GM12878 (cell line): ENCODE results near the gene XPO5. TPM values are rescaled to one million over a fixed set of nuclear protein-coding genes. Genes with fewer than 3 reads are reported as not detected.

Source experiments
- ATAC-seq: fragments of 200-7000 bp; cut with Tn5 transposase; 3 replicates; pipeline ENCODE4 v1.9.1; 2020; ENCODE audit warnings: mild to moderate bottlenecking, moderate library complexity
- BruUV-seq: library from RNA; stranded (reverse); fragments of 400-500 nt; replicated peaks from 2 replicates; lab custom pipeline; 2021; lab: Mats Ljungman, UMichigan
- CTCF ChIA-PET: fragments of 300-600 bp; sonication (Branson Sonifier 250); formaldehyde crosslinking; extraction: SDS; loops from one replicate; lab custom pipeline; 2021; ENCODE audit warnings: inconsistent platforms; lab: Yijun Ruan, JAX
- POLR2A ChIA-PET: fragments of 350-600 bp; formaldehyde crosslinking; extraction: SDS; loops from one replicate; lab custom pipeline; 2021; ENCODE audit warnings: inconsistent platforms; lab: Charles Lee
- RAD21 ChIA-PET: fragments of 300-600 bp; sonication (Branson Sonifier 250); formaldehyde crosslinking; loops from one replicate; lab custom pipeline; 2023; ENCODE audit warnings: antibody characterized with exemption; ENCODE audit not compliant: unreplicated experiment; lab: Charles Lee
- SMC1A ChIA-PET: fragments of 300-600 bp; sonication (Branson Sonifier 250); formaldehyde crosslinking; loops from one replicate; lab custom pipeline; 2023; ENCODE audit not compliant: unreplicated experiment, uncharacterized antibody; lab: Charles Lee
- DNase-seq: peaks from one replicate; pipeline ENCODE4 v3.0.0-alpha.2; 2011; ENCODE audit warnings: low read depth, low spot score
- FAIRE-seq: peaks from 3 replicates; lab custom pipeline; 2011; peaks lifted over from hg19 to GRCh38; lab: Jason Lieb, UNC
- H2AFZ ChIP-seq: 2 replicates; pipeline ENCODE4 v1.6.0; 2011; ENCODE audit warnings: low read depth, low read length, control low read depth; ENCODE audit not compliant: control insufficient read depth
- H3K27ac ChIP-seq: 2 replicates; pipeline ENCODE4 v1.5.1; 2011; ENCODE audit warnings: control low read depth; ENCODE audit not compliant: control insufficient read depth, insufficient read depth
- H3K27me3 ChIP-seq, 2 experiments: replicated peaks in 1 of 2; 2 replicates each; pipeline versions ENCODE4 v1.6.0 to v1.6.1; 2011; ENCODE audit warnings: low read length in 1 of 2; ENCODE audit not compliant: control insufficient read depth in 2 of 2, insufficient read depth in 2 of 2
- H3K36me3 ChIP-seq, 2 experiments: 2 replicates each; pipeline ENCODE4 v1.5.1; 2011; ENCODE audit warnings: low read length in 1 of 2; ENCODE audit not compliant: control insufficient read depth in 2 of 2, insufficient read depth in 2 of 2
- H3K4me1 ChIP-seq: 2 replicates; pipeline ENCODE4 v1.6.1; 2011; ENCODE audit warnings: mild to moderate bottlenecking, low read length, moderate library complexity, mixed read lengths; ENCODE audit not compliant: control insufficient read depth, insufficient read depth
- H3K4me2 ChIP-seq: 2 replicates; pipeline ENCODE4 v1.6.0; 2011; ENCODE audit warnings: control low read depth; ENCODE audit not compliant: control insufficient read depth, insufficient read depth
- H3K4me3 ChIP-seq: fragments of 200-600 bp; sonication (generic); 2 replicates; pipeline ENCODE4 v1.5.1; 2016
- H3K79me2 ChIP-seq: 2 replicates; pipeline ENCODE4 v1.6.0; 2011; ENCODE audit warnings: low read length; ENCODE audit not compliant: control insufficient read depth, insufficient read depth
- H3K9ac ChIP-seq: 2 replicates; pipeline ENCODE4 v1.8.0; 2011; ENCODE audit warnings: low read length, control low read depth, mixed read lengths; ENCODE audit not compliant: control insufficient read depth, insufficient read depth
- H3K9me3 ChIP-seq: replicated peaks from 3 replicates; pipeline ENCODE4 v1.5.1; 2011; ENCODE audit warnings: mild to moderate bottlenecking, low read length; ENCODE audit not compliant: control insufficient read depth, insufficient read depth
- H4K20me1 ChIP-seq: 2 replicates; pipeline ENCODE4 v1.6.0; 2011; ENCODE audit not compliant: control insufficient read depth, insufficient read depth
- BMI1 ChIP-seq: fragments of 450-650 bp; IDR thresholded peaks from 2 replicates; pipeline ENCODE4 v1.6.1; 2016; ENCODE audit warnings: mild to moderate bottlenecking, moderate library complexity, borderline replicate concordance
- BRCA1 ChIP-seq: IDR thresholded peaks from 2 replicates; pipeline ENCODE4 v1.6.1; 2011; ENCODE audit warnings: low read depth, low read length, improper control_type of control experiment
- CBFB ChIP-seq: IDR thresholded peaks from 2 replicates; pipeline ENCODE4 v1.6.1; 2016; ENCODE audit warnings: antibody characterized with exemption, low read depth
- CBX3 ChIP-seq: fragments of 200-600 bp; sonication (generic); IDR thresholded peaks from 2 replicates; pipeline ENCODE4 v1.6.1; 2016; ENCODE audit warnings: low read depth, borderline replicate concordance
- CREB1 ChIP-seq: IDR thresholded peaks from 2 replicates; pipeline ENCODE4 v1.6.1; 2012; ENCODE audit warnings: low read depth, mild to moderate bottlenecking, inconsistent platforms
- FOS ChIP-seq: IDR thresholded peaks from 3 replicates; pipeline ENCODE4 v1.6.1; 2011; ENCODE audit warnings: borderline replicate concordance; ENCODE audit not compliant: insufficient read length; ENCODE audit errors: extremely low read depth
- FOXM1 ChIP-seq: IDR thresholded peaks from 2 replicates; pipeline ENCODE4 v1.6.1; 2012; ENCODE audit warnings: low read depth, mild to moderate bottlenecking, inconsistent platforms, low read length, moderate library complexity
- SIN3A ChIP-seq: IDR thresholded peaks from 2 replicates; pipeline ENCODE4 v1.6.1; 2012; ENCODE audit warnings: low read depth, low read length, improper control_type of control experiment
- SMARCA5 ChIP-seq: fragments of 450-650 bp; IDR thresholded peaks from 2 replicates; pipeline ENCODE4 v1.6.1; 2017; ENCODE audit warnings: mild to moderate bottlenecking
- YBX1 ChIP-seq: fragments of 450-650 bp; IDR thresholded peaks from 2 replicates; pipeline ENCODE4 v1.6.1; 2016; ENCODE audit warnings: antibody characterized with exemption
- ZNF384 ChIP-seq: IDR thresholded peaks from 2 replicates; pipeline ENCODE4 v1.6.1; 2012; ENCODE audit warnings: low read depth, mild to moderate bottlenecking, low read length, improper control_type of control experiment, borderline replicate concordance
- ZNF622 ChIP-seq: fragments of 450-650 bp; IDR thresholded peaks from 2 replicates; pipeline ENCODE4 v1.6.1; 2017; ENCODE audit warnings: mild to moderate bottlenecking, inconsistent platforms
- WGBS: methylation state at CpG from one replicate; pipeline ENCODE4 v1.1.6; 2016; ENCODE audit warnings: low lambda C conversion rate; ENCODE audit not compliant: insufficient replicate concordance, insufficient coverage; ENCODE audit errors: missing lambda C conversion rate; 5-methylcytosine and 5-hydroxymethylcytosine counted together
- in situ Hi-C: fragments of 300-500 bp; cut with MboI; formaldehyde crosslinking; loops from 9 replicates; pipeline ENCODE4 v1.14.3; 2018; ENCODE audit warnings: mixed read lengths
- intact Hi-C: fragments of 100-400 bp; cut with micrococcal nuclease; formaldehyde crosslinking; loops from one replicate; pipeline ENCODE4 v1.14.2; 2022; ENCODE audit not compliant: unreplicated experiment
- polyA plus RNA-seq, 11 experiments: library from polyadenylated mRNA; depleted of rRNA in 4 of 11; unstranded in 6 of 11; stranded (reverse) in 5 of 11; fragments of >200 nt; fragmentation: Nextera tagmentation in 4 of 11; fragmentation: Illumina TruSeq in 1 of 11; extraction: Ambion mirVana in 4 of 11; extraction: Trizol in 1 of 11; gene quantifications; 1 replicate in 1 of 11; 2 replicates in 10 of 11; pipeline versions ENCODE4 v1.2.1 to v1.2.3, GENCODE V29; 2011 to 2016; ENCODE audit warnings: inconsistent platforms in 2 of 11, missing spikeins in 2 of 11, low read depth in 1 of 11
- total RNA-seq, 4 experiments: library from RNA; depleted of rRNA in 3 of 4; stranded (reverse); fragments of >200 nt in 3 of 4; fragmentation: Illumina TruSeq in 1 of 4; extraction: Trizol in 1 of 4; gene quantifications; 2 replicates each; pipeline versions ENCODE4 v1.2.1 to v1.2.3, GENCODE V29; 2013 to 2021
- TF ChIP-seq, protein P1 (sequence below): fragments of 450-650 bp; conservative IDR thresholded peaks from 2 replicates; pipeline ENCODE4 v1.6.1; 2017; ENCODE audit warnings: mild to moderate bottlenecking, moderate library complexity
- TF ChIP-seq, protein P2 (sequence below): fragments of 150-350 bp; IDR thresholded peaks from 2 replicates; pipeline ENCODE4 v1.6.1; 2016; ENCODE audit warnings: low read depth, low read length
- TF ChIP-seq, protein P3 (sequence below): IDR thresholded peaks from 2 replicates; pipeline ENCODE4 v1.6.1; 2011; ENCODE audit warnings: mild to moderate bottlenecking, low read depth, low read length, moderate library complexity; ENCODE audit not compliant: insufficient replicate concordance
- TF ChIP-seq, protein P4 (sequence below): IDR thresholded peaks from 2 replicates; pipeline ENCODE4 v1.6.1; 2012; ENCODE audit warnings: low read length, inconsistent platforms

XPO5 gene
- total and polyA plus RNA-seq, 10 of the 15 experiments (the other 5 are each of a cell fraction or from before 2014, with no cell fraction given), result 11.3 to 76.0 (median 41.6) TPM

DNA sequence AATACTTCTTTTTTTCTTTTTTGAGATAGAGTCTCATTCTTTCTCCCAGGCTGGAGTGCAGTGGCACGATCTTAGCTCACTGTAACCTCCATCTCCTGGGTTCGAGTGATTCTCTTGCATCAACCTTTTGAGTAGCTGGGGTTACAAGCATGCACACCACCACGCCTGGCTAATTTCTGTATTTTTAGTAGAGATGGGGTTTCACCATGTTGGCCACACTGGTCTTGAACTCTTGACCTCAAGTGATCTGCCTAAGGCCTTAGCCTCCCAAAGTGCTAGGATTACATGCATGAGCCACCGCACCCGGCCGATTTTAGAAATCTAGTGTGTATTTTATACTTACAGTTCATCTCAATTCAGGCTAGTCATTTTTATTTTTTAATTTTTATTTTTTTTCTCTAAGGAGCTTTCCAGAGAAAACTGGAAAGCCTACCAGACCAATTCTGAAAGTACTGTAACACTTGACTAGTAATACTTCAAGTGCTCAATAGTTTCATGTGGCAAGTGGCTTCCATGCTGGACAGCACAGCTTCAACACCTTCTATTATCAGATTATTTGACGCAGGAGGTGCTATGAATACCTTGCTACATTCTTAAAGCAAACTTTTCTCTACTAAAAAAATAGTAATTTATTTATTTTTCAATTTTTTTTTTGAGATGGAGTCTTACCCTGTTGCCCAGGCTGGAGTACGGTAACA, 33.9 kb downstream of the XPO5 start:
- BruUV-seq, result TSS peak; percentile 24
- peak; percentile 85 for ATAC-seq
- no peaks in the 10 kb centered on the region for H3K79me2 ChIP-seq
- RAD21 ChIA-PET, result interaction anchor here (1.3 kb wide), 1 partner anchor 29 kb away, joined by 4 read pairs; no protein-coding TSS in a partner anchor
- SMC1A ChIA-PET, result interaction anchor here (0.7 kb wide), 1 partner anchor 158 kb away, joined by 4 read pairs; no protein-coding TSS in a partner anchor
- H2AFZ ChIP-seq, result no peak overlapping the region
- DNase-seq, result no peak
- intact Hi-C loops (no loop called here), in situ Hi-C loops (no loop called here)
- WGBS, result 42% methylated on average over 8 of the region's 8 CpGs
- peaks cover 6 to 24% of the 10 kb centered on the region in 2 experiments for H3K36me3 ChIP-seq
- H3K27me3 ChIP-seq, result no peaks in the 10 kb centered on the region
- peaks cover 2% of the 10 kb centered on the region; the same call in 1 of the 2 replicates for H4K20me1 ChIP-seq
- H3K4me2 ChIP-seq, result no peak overlapping the region
- H3K4me1 ChIP-seq, result peaks cover 8% of the 10 kb centered on the region
- CTCF ChIA-PET, result interaction anchor here (1.0 to 1.3 kb wide), 3 partner anchors 10 to 183 kb away, joined by 3 to 4 read pairs (median 4); no protein-coding TSS in a partner anchor
- POLR2A ChIA-PET, result interaction anchor here (0.6 kb wide), 1 partner anchor 956 kb away, joined by 3 read pairs; no protein-coding TSS in a partner anchor
- no peaks in the 10 kb centered on the region for H3K9me3 ChIP-seq
- FAIRE-seq, result peak; percentile 78
- H3K4me3 ChIP-seq, result no peak overlapping the region
- no peak overlapping the region for H3K27ac ChIP-seq
- no peak overlapping the region for H3K9ac ChIP-seq
- TF ChIP-seq CBX3, result no peak
- TF ChIP-seq ZNF622, result no peak
- TF ChIP-seq, protein P1, sequence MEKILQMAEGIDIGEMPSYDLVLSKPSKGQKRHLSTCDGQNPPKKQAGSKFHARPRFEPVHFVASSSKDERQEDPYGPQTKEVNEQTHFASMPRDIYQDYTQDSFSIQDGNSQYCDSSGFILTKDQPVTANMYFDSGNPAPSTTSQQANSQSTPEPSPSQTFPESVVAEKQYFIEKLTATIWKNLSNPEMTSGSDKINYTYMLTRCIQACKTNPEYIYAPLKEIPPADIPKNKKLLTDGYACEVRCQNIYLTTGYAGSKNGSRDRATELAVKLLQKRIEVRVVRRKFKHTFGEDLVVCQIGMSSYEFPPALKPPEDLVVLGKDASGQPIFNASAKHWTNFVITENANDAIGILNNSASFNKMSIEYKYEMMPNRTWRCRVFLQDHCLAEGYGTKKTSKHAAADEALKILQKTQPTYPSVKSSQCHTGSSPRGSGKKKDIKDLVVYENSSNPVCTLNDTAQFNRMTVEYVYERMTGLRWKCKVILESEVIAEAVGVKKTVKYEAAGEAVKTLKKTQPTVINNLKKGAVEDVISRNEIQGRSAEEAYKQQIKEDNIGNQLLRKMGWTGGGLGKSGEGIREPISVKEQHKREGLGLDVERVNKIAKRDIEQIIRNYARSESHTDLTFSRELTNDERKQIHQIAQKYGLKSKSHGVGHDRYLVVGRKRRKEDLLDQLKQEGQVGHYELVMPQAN, result no peak
- TF ChIP-seq YBX1, result no peak
- TF ChIP-seq ZNF384, result no peak
- TF ChIP-seq CREB1, result no peak
- TF ChIP-seq BRCA1, result no peak
- no peak for TF ChIP-seq CBFB
- no peak for TF ChIP-seq BMI1
- no peak for TF ChIP-seq SMARCA5
- TF ChIP-seq, protein P2, sequence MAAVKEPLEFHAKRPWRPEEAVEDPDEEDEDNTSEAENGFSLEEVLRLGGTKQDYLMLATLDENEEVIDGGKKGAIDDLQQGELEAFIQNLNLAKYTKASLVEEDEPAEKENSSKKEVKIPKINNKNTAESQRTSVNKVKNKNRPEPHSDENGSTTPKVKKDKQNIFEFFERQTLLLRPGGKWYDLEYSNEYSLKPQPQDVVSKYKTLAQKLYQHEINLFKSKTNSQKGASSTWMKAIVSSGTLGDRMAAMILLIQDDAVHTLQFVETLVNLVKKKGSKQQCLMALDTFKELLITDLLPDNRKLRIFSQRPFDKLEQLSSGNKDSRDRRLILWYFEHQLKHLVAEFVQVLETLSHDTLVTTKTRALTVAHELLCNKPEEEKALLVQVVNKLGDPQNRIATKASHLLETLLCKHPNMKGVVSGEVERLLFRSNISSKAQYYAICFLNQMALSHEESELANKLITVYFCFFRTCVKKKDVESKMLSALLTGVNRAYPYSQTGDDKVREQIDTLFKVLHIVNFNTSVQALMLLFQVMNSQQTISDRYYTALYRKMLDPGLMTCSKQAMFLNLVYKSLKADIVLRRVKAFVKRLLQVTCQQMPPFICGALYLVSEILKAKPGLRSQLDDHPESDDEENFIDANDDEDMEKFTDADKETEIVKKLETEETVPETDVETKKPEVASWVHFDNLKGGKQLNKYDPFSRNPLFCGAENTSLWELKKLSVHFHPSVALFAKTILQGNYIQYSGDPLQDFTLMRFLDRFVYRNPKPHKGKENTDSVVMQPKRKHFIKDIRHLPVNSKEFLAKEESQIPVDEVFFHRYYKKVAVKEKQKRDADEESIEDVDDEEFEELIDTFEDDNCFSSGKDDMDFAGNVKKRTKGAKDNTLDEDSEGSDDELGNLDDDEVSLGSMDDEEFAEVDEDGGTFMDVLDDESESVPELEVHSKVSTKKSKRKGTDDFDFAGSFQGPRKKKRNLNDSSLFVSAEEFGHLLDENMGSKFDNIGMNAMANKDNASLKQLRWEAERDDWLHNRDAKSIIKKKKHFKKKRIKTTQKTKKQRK, result no peak
- TF ChIP-seq, protein P3, sequence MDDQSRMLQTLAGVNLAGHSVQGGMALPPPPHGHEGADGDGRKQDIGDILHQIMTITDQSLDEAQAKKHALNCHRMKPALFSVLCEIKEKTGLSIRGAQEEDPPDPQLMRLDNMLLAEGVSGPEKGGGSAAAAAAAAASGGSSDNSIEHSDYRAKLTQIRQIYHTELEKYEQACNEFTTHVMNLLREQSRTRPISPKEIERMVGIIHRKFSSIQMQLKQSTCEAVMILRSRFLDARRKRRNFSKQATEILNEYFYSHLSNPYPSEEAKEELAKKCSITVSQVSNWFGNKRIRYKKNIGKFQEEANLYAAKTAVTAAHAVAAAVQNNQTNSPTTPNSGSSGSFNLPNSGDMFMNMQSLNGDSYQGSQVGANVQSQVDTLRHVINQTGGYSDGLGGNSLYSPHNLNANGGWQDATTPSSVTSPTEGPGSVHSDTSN, result no peak
- no peak for TF ChIP-seq SIN3A
- TF ChIP-seq, protein P4, sequence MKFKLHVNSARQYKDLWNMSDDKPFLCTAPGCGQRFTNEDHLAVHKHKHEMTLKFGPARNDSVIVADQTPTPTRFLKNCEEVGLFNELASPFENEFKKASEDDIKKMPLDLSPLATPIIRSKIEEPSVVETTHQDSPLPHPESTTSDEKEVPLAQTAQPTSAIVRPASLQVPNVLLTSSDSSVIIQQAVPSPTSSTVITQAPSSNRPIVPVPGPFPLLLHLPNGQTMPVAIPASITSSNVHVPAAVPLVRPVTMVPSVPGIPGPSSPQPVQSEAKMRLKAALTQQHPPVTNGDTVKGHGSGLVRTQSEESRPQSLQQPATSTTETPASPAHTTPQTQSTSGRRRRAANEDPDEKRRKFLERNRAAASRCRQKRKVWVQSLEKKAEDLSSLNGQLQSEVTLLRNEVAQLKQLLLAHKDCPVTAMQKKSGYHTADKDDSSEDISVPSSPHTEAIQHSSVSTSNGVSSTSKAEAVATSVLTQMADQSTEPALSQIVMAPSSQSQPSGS, result peak; percentile 48; the same call in 1 of the 2 replicates
- TF ChIP-seq FOS, result no peak
- TF ChIP-seq FOXM1, result peak; percentile 65; the same call in 1 of the 2 replicates
